ENCODE data around the gene KRTAP10-2. TPM values are rescaled to one million over a fixed set of nuclear protein-coding genes. Genes with fewer than 3 reads are reported as not detected.

Gene KRTAP10-2
- total and polyA plus RNA-seq, 9 of the 15 experiments (the other 6 are each of a cell fraction or from before 2014, with no cell fraction given) = not detected

- H3K9ac ChIP-seq (ENCODE audit: insufficient read depth in 1 of 2, low read depth in 2 of 2, low read length in 2 of 2) = no peak overlapping the region
- BruUV-seq (replicated peaks) = no TSS peak
- CTCF ChIA-PET (ENCODE audit: low intra/inter-chr PET ratio) = no interaction called here
Measured at GRCh38 chr21:44548381-44548780, 2.9 kb downstream of the KRTAP10-2 start.

More at GRCh38 chr21:44548381-44548780, 2.9 kb downstream of the KRTAP10-2 start:
- Histone ChIP-seq H3K27me3 (ENCODE audit: control insufficient read depth in 2 of 2, insufficient read depth in 2 of 2, low read length in 2 of 2) (peaks cover 14 to 37% of the 10 kb centered on the region in 2 experiments; a peak in 4 of 5 replicates), H4K20me1 (replicated peaks; ENCODE audit: control insufficient read depth, insufficient read depth, low read length) (no peaks in the 10 kb centered on the region), H3K9me3 (replicated peaks; ENCODE audit: control insufficient read depth, insufficient read depth, low read depth, low read length) (no peaks in the 10 kb centered on the region), H3K36me3 (ENCODE audit: control insufficient read depth, insufficient read depth, low read length) (no peaks in the 10 kb centered on the region), H2AFZ (ENCODE audit: low read depth, low read length) (no peak overlapping the region), H3K4me1 (replicated peaks in 1 of 2; ENCODE audit: control insufficient read depth in 2 of 2, insufficient read depth in 2 of 2, low read length in 2 of 2) (peaks cover 0 to 4% of the 10 kb centered on the region in 2 experiments; a peak in 1 of 5 replicates), H3K9me1 (ENCODE audit: control insufficient read depth, insufficient read depth, low read length) (no peaks in the 10 kb centered on the region), H3K4me3 (no peak overlapping the region), H3K4me2 (ENCODE audit: insufficient read depth, low read length) (no peak overlapping the region), H3K27ac (ENCODE audit: extremely low read depth, low read depth, low read length) (no peak overlapping the region), H3K79me2 (ENCODE audit: control insufficient read depth, insufficient read depth, low read length) (no peaks in the 10 kb centered on the region)
- intact Hi-C loops (cut with micrococcal nuclease) (no loop called here), in situ Hi-C loops (cut with MboI) (no loop called here)
- FAIRE-seq (no peak), DNase-seq (ENCODE audit: extremely low read depth in 1 of 4, low spot score in 3 of 4) (no peak), ATAC-seq (no peak)
- POLR2A ChIA-PET = no interaction called here
- TF ChIP-seq ARID4B (CRISPR knock-in tag; IDR thresholded peaks at IDR 0.05) (no peak), BDP1 (IDR thresholded peaks at IDR 0.05; ENCODE audit: insufficient read depth, insufficient read length) (no peak), HDGF (IDR thresholded peaks at IDR 0.05) (no peak), ELK1 (CRISPR knock-in tag; IDR thresholded peaks at IDR 0.05) (no peak), TARDBP (IDR thresholded peaks at IDR 0.05) (no peak), ZNF384 (IDR thresholded peaks at IDR 0.05; ENCODE audit: low read depth, low read length) (no peak), BCOR (IDR thresholded peaks at IDR 0.05) (no peak), ZNF165 (CRISPR knock-in tag; IDR thresholded peaks at IDR 0.05; ENCODE audit: borderline replicate concordance) (no peak), ZNF253 (CRISPR knock-in tag; conservative IDR thresholded peaks at IDR 0.05) (no peak), CHD2 (IDR thresholded peaks at IDR 0.05; ENCODE audit: low read depth, low read length) (no peak), ZNF134 (CRISPR knock-in tag; conservative IDR thresholded peaks at IDR 0.05) (no peak), POLR2H (tag; IDR thresholded peaks at IDR 0.05; ENCODE audit: low read depth) (no peak), MCM5 (IDR thresholded peaks at IDR 0.05; ENCODE audit: low read depth) (no peak), NUFIP1 (IDR thresholded peaks at IDR 0.05; ENCODE audit: partially characterized antibody) (no peak), KDM4B (IDR thresholded peaks at IDR 0.05; ENCODE audit: borderline replicate concordance in 2 of 2, low read depth in 1 of 2) (no peak), ARID3B (CRISPR knock-in tag; IDR thresholded peaks at IDR 0.05; ENCODE audit: borderline replicate concordance) (no peak), ZNF316 (IDR thresholded peaks at IDR 0.05) (no peak), ZNF23 (CRISPR knock-in tag; IDR thresholded peaks at IDR 0.05) (no peak)
- 3% methylated on average over 13 of the region's 13 CpGs for WGBS (ENCODE audit: insufficient coverage, low coverage, missing lambda C conversion rate)

Data from K562 (cell line).